ENCODE results near the gene IRF4.

The IRF4 gene

GRCh38 chr6:454148-454991 lies 62.8 kb downstream of the IRF4 start:
- no peak for DNase-seq
- H3K9me3 Mint-ChIP-seq: peaks cover 21% of the 10 kb centered on the region
- H3K27ac Mint-ChIP-seq: peak overlapping the region; percentile 28
- H3K4me1 Mint-ChIP-seq: peaks cover 14% of the 10 kb centered on the region
- no peak overlapping the region for H3K4me3 Mint-ChIP-seq
- peaks cover 12% of the 10 kb centered on the region for H3K27me3 Mint-ChIP-seq
- CTCF ChIA-PET: no interaction called here
- H3K36me3 Mint-ChIP-seq: peaks cover 5% of the 10 kb centered on the region

GRCh38 chr6:455006-455585 lies 63.5 kb downstream of the IRF4 start:
- Mint-ChIP-seq H3K36me3 (peaks cover 5% of the 10 kb centered on the region), H3K27me3 (peaks cover 12% of the 10 kb centered on the region), H3K4me1 (peaks cover 15% of the 10 kb centered on the region), H3K27ac (peak overlapping the region; percentile 28), H3K4me3 (no peak overlapping the region), H3K9me3 (peaks cover 21% of the 10 kb centered on the region)
- CTCF ChIA-PET: no interaction called here
- DNase-seq: peak; percentile 41

GRCh38 chr6:455835-456234 lies 64.3 kb downstream of the IRF4 start:
- peaks cover 15% of the 10 kb centered on the region for H3K4me1 Mint-ChIP-seq
- peaks cover 5% of the 10 kb centered on the region for H3K36me3 Mint-ChIP-seq
- no peak overlapping the region for H3K4me3 Mint-ChIP-seq
- no peak overlapping the region for H3K27ac Mint-ChIP-seq
- DNase-seq: no peak
- H3K9me3 Mint-ChIP-seq: peaks cover 18% of the 10 kb centered on the region
- H3K27me3 Mint-ChIP-seq: peaks cover 12% of the 10 kb centered on the region
- CTCF ChIA-PET: no interaction called here

- Mint-ChIP-seq H3K4me3 (no peak overlapping the region), H3K27ac (no peak overlapping the region), H3K36me3 (peaks cover 5% of the 10 kb centered on the region), H3K4me1 (peaks cover 18% of the 10 kb centered on the region), H3K27me3 (peaks cover 12% of the 10 kb centered on the region), H3K9me3 (peaks cover 18% of the 10 kb centered on the region)
- CTCF ChIA-PET: no interaction called here
- DNase-seq: no peak
Observed at GRCh38 chr6:456358-456867, 64.9 kb downstream of the IRF4 start.

- peaks cover 20% of the 10 kb centered on the region for H3K4me1 Mint-ChIP-seq
- no peak overlapping the region for H3K27ac Mint-ChIP-seq
- peaks cover 5% of the 10 kb centered on the region for H3K36me3 Mint-ChIP-seq
- H3K27me3 Mint-ChIP-seq: peaks cover 12% of the 10 kb centered on the region
- no peak overlapping the region for H3K4me3 Mint-ChIP-seq
- CTCF ChIA-PET: no interaction called here
- DNase-seq: no peak
- peaks cover 18% of the 10 kb centered on the region for H3K9me3 Mint-ChIP-seq
Observed at GRCh38 chr6:456887-457286, 65.3 kb downstream of the IRF4 start.
